Rectal smooth muscle tissue (tissue), 1 donor: ENCODE measurements around the gene MRPS7.

Experiments
- H3K27ac ChIP-seq: one replicate; pipeline ENCODE4 v1.7.0; 2013; ENCODE audit warnings: low read depth, low read length, inconsistent platforms
- H3K27me3 ChIP-seq: one replicate; pipeline ENCODE4 v1.7.0; 2013; ENCODE audit warnings: low read length; ENCODE audit not compliant: control insufficient read depth, insufficient read depth
- H3K36me3 ChIP-seq: one replicate; pipeline ENCODE4 v1.7.0; 2013; ENCODE audit warnings: low read length; ENCODE audit not compliant: control insufficient read depth, insufficient read depth
- H3K4me1 ChIP-seq: one replicate; pipeline ENCODE4 v1.7.0; 2013; ENCODE audit warnings: low read length; ENCODE audit not compliant: control insufficient read depth, insufficient read depth
- H3K4me3 ChIP-seq: one replicate; pipeline ENCODE4 v1.7.0; 2013; ENCODE audit warnings: low read length
- H3K9ac ChIP-seq: one replicate; pipeline ENCODE4 v1.7.0; 2013; ENCODE audit warnings: low read length

Gene MRPS7

GRCh38 chr17:75313941-75314551, 52.4 kb downstream of the MRPS7 start:
- Histone ChIP-seq H3K27me3 (no peaks in the 10 kb centered on the region), H3K9ac (no peak overlapping the region), H3K36me3 (peaks cover 7% of the 10 kb centered on the region), H3K27ac (no peak overlapping the region), H3K4me1 (no peaks in the 10 kb centered on the region), H3K4me3 (no peak overlapping the region)

- peaks cover 4% of the 10 kb centered on the region for H3K4me1 ChIP-seq
- H3K9ac ChIP-seq, result no peak overlapping the region
- H3K4me3 ChIP-seq, result no peak overlapping the region
- no peak overlapping the region for H3K27ac ChIP-seq
- H3K27me3 ChIP-seq, result no peaks in the 10 kb centered on the region
- H3K36me3 ChIP-seq, result peaks cover 18% of the 10 kb centered on the region
Measured at GRCh38 chr17:75315541-75316243, 54.0 kb downstream of the MRPS7 start.
